Measurements from ENCODE around the gene IL1RN. TPM values are rescaled to one million over a fixed set of nuclear protein-coding genes. Genes with fewer than 3 reads are reported as not detected.

Gene IL1RN
- total and polyA plus RNA-seq, 8 donors = 0.37 to 3.1 (median 1.4) TPM; not detected in 1

DNA sequence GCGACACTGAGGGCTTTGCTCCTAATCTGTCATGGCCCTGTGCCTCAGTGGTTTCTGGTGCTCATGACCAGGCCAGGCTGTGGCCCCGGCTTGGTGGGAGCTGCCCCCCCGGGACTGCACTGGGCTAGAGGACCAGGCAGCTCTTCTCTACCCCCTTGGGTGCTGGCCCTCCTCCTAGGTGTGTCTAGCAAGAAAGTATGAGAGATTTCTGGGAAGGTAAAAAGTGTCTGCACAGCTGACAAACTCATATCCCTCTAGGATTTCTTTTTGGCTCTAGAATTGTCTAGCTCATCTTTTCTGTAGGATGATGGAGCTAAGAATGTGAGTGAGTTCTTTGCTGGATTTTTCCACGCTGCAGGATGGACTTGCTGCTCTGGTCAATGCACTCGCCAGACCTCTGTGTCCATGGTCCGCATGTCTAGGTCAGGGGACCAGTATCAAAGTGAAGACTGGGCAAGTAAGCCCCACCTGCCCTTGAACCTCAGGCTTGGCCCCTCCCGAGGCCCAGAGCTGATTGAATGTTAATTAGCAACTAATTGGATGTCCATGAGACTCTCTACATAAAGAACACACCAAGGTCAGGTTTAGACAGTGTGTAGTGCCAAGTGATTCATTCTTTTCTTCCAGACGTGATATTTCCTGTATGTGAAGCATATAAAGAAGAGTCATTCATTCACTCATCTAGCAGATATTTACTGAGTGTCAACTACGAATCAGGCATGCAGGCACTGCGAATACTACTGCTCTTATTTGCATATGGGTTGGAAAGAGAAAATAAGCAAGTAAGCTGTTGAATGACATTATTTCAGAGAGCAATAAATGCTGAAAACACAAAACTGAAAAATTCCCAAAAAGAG, 30.7 kb downstream of the IL1RN start:
- H3K27ac ChIP-seq = peak overlapping the region; percentile 64 to 93 (median 78)
- peak in 3 of 4 donors; percentile 7 to 52 (median 28) for ATAC-seq
- no peaks in the 10 kb centered on the region for H3K9me3 ChIP-seq
- H3K36me3 ChIP-seq = no peaks in the 10 kb centered on the region
- WGBS, 2 donors = 20 to 21% methylated on average over 10 of the region's 10 CpGs
- peak in 1 of 6 donors; percentile 8 for DNase-seq
- FAIRE-seq = no peak
- H3K4me1 ChIP-seq = peaks cover 6 to 22% (median 7%) of the 10 kb centered on the region in 3 donors
- TF ChIP-seq, protein P1, sequence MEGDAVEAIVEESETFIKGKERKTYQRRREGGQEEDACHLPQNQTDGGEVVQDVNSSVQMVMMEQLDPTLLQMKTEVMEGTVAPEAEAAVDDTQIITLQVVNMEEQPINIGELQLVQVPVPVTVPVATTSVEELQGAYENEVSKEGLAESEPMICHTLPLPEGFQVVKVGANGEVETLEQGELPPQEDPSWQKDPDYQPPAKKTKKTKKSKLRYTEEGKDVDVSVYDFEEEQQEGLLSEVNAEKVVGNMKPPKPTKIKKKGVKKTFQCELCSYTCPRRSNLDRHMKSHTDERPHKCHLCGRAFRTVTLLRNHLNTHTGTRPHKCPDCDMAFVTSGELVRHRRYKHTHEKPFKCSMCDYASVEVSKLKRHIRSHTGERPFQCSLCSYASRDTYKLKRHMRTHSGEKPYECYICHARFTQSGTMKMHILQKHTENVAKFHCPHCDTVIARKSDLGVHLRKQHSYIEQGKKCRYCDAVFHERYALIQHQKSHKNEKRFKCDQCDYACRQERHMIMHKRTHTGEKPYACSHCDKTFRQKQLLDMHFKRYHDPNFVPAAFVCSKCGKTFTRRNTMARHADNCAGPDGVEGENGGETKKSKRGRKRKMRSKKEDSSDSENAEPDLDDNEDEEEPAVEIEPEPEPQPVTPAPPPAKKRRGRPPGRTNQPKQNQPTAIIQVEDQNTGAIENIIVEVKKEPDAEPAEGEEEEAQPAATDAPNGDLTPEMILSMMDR (IDR thresholded peaks at IDR 0.05) = no peak
- H3K27me3 ChIP-seq = no peaks in the 10 kb centered on the region
- intact Hi-C loops (cut with DNase I) = loop anchor here in 1 of 3 donors (5.0 kb wide), 1 partner anchor 39 kb away; no protein-coding TSS in a partner anchor
- H3K4me3 ChIP-seq = peak overlapping the region; percentile 56 to 69 (median 62)

DNA sequence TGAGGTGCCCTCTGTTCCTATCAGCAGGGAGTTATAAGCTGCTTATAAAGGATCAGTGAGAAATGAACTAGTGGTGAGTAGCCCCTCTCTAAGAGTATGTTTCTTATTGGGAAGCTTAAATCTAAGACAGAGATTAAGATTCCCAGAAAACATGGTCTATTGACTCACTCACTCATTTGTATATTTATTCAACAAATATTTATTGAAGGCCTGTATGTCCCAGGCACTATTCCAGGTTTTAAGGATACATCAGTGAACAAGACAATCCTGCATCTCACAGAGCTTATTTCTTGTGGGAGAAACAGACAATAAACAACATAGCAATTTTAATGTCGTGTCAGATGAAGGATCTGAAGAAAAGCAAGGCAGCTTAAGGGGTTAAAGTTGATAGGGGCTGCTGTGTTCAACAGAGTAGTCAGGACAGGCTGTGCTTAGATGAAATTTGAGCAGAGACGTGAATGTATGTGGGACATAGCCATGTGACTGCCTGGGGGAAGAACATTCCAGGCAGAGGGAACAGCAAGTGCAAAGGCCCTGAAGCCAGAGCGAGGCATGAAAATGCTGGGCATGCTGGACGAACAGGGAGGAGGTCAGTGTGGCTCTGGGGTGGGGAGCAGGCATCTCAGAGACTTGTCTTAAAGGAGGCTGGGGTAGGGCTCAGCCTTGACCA, 31.6 kb downstream of the IL1RN start:
- H3K27ac ChIP-seq = peak overlapping the region in 2 of 4 donors; percentile 87 to 93
- peaks cover 6 to 22% (median 7%) of the 10 kb centered on the region in 3 donors for H3K4me1 ChIP-seq
- H3K36me3 ChIP-seq = no peaks in the 10 kb centered on the region
- H3K27me3 ChIP-seq = no peaks in the 10 kb centered on the region
- FAIRE-seq (no peak), DNase-seq (peak in 1 of 6 donors; percentile 7), ATAC-seq (peak in 1 of 4 donors; percentile 14)
- H3K9me3 ChIP-seq = no peaks in the 10 kb centered on the region
- no peak overlapping the region for H3K4me3 ChIP-seq
- 73 to 77% methylated on average over 4 of the region's 4 CpGs for WGBS, 2 donors
- TF ChIP-seq, protein P1 (IDR thresholded peaks at IDR 0.05) = no peak
- intact Hi-C loops (cut with DNase I) = loop anchor here in 1 of 3 donors (5.0 kb wide), 1 partner anchor 38 kb away; no protein-coding TSS in a partner anchor

DNA sequence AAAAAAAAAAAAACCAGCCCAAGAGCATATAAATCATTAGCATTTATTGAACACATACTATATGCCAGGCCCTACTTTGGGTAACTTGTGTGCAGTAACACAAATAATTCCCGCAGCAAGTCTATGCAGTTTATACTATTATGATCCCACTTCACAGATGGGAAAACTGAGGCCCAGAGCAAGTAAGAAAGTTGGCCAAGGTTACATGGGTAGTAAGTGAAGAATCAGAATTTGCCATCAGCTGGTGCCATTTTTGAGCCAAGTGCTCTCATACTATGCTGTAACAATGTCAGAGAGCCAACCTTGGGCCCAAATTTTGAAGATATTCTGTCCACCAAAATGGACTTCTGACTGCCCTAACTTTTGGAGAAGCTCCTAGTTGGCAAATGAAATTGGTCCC, 32.9 kb downstream of the IL1RN start:
- 97 to 100% methylated on average over 1 of the region's 1 CpG for WGBS, 2 donors
- no peak for FAIRE-seq
- no peak overlapping the region for H3K4me3 ChIP-seq
- intact Hi-C loops (cut with DNase I) = no loop called here
- peaks cover 6 to 22% (median 7%) of the 10 kb centered on the region in 3 donors for H3K4me1 ChIP-seq
- H3K27ac ChIP-seq = no peak overlapping the region
- H3K36me3 ChIP-seq = no peaks in the 10 kb centered on the region
- no peak for DNase-seq
- ATAC-seq = no peak
- H3K9me3 ChIP-seq = no peaks in the 10 kb centered on the region
- H3K27me3 ChIP-seq = no peaks in the 10 kb centered on the region
- TF ChIP-seq, protein P1 (IDR thresholded peaks at IDR 0.05) = no peak

DNA sequence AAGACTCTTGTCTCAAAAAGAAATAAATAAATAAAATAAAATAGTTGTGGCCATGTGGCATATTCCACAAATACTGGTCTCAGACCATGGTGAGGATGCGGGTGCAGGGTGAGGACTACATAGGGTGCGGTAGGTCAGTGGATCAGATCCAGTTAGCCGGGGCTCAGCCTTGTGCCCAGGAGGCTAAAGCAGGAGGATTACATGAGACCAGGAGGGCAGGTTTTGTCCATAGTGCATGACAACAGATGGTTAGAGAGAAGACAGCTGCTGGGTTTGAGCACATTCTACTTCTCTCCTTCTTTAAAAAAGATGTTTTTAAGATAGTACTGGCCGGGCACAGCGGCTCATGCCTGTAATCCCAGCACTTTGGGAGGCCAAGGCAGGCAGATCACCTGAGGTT, 33.6 kb downstream of the IL1RN start:
- H3K27ac ChIP-seq = no peak overlapping the region
- TF ChIP-seq, protein P1 (IDR thresholded peaks at IDR 0.05) = no peak
- DNase-seq = peak in 1 of 6 donors; percentile 2
- intact Hi-C loops (cut with DNase I) = no loop called here
- no peak overlapping the region for H3K4me3 ChIP-seq
- ATAC-seq = no peak
- H3K36me3 ChIP-seq = no peaks in the 10 kb centered on the region
- WGBS, 2 donors = 91 to 95% methylated on average over 5 of the region's 5 CpGs
- no peaks in the 10 kb centered on the region for H3K27me3 ChIP-seq
- H3K9me3 ChIP-seq = no peaks in the 10 kb centered on the region
- no peak for FAIRE-seq
- H3K4me1 ChIP-seq = peaks cover 7 to 27% (median 14%) of the 10 kb centered on the region in 3 donors
